SK-N-SH treated with all-trans-retinoic acid at 6 μM for 48 hours (cell line): Measurements from ENCODE around the gene RPGRIP1L.

Experiments used
- ATAC-seq: fragments of 200-7000 bp; cut with Tn5 transposase; 3 replicates; pipeline ENCODE4 v1.9.1; 2020; ENCODE audit warnings: mild to moderate bottlenecking, moderate library complexity
- ARNTL ChIP-seq: fragments of 450-650 bp; formaldehyde crosslinking; IDR thresholded peaks from 2 replicates; pipeline ENCODE4 v1.5.0; 2020; ENCODE audit warnings: low read depth, mild to moderate bottlenecking, moderate library complexity, borderline replicate concordance
- BACH2 ChIP-seq: fragments of 250-450 bp; sonication (Bioruptor Pico); IDR thresholded peaks from 2 replicates; pipeline ENCODE4 v1.9.0; 2021; ENCODE audit warnings: mild to moderate bottlenecking, borderline replicate concordance
- CREB5 ChIP-seq: fragments of 250-450 bp; sonication (Bioruptor Pico); IDR thresholded peaks from 2 replicates; pipeline ENCODE4 v1.5.1; 2020; ENCODE audit warnings: low read depth, mild to moderate bottlenecking, moderate library complexity
- CSRNP3 ChIP-seq: fragments of 250-450 bp; sonication (Bioruptor Pico); IDR thresholded peaks from 2 replicates; pipeline ENCODE4 v1.5.1; 2021; ENCODE audit warnings: mild to moderate bottlenecking, moderate library complexity
- ESRRG ChIP-seq: fragments of 250-450 bp; sonication (Bioruptor Pico); IDR thresholded peaks from 2 replicates; pipeline ENCODE4 v1.6.1; 2021; ENCODE audit warnings: mild to moderate bottlenecking
- GLIS3 ChIP-seq: fragments of 250-450 bp; sonication (Bioruptor Pico); IDR thresholded peaks from 2 replicates; pipeline ENCODE4 v1.5.0; 2020; ENCODE audit warnings: mild to moderate bottlenecking, moderate library complexity
- ISL1 ChIP-seq: fragments of 250-450 bp; sonication (Bioruptor Pico); IDR thresholded peaks from 2 replicates; pipeline ENCODE4 v2.1.2; 2022; ENCODE audit warnings: mild to moderate bottlenecking, moderate library complexity
- OSR1 ChIP-seq: fragments of 250-450 bp; sonication (Bioruptor Pico); IDR thresholded peaks from 2 replicates; pipeline ENCODE4 v1.8.0; 2022; ENCODE audit warnings: moderate library complexity, mild to moderate bottlenecking, inconsistent platforms
- PATZ1 ChIP-seq: fragments of 250-450 bp; sonication (Bioruptor Pico); IDR thresholded peaks from 2 replicates; pipeline ENCODE4 v1.8.0; 2020; ENCODE audit warnings: mild to moderate bottlenecking, moderate library complexity, borderline replicate concordance
- POU6F1 ChIP-seq: fragments of 250-450 bp; sonication (Bioruptor Pico); IDR thresholded peaks from 2 replicates; pipeline ENCODE4 v1.8.0; 2021; ENCODE audit warnings: low read depth, mild to moderate bottlenecking, moderate library complexity, borderline replicate concordance
- PPARA ChIP-seq: fragments of 250-450 bp; sonication (Bioruptor Pico); IDR thresholded peaks from 2 replicates; pipeline ENCODE4 v1.5.0; 2020; ENCODE audit warnings: mild to moderate bottlenecking, borderline replicate concordance
- RARB ChIP-seq: fragments of 250-450 bp; sonication (Bioruptor Pico); IDR thresholded peaks from 2 replicates; pipeline ENCODE4 v1.8.0; 2021; ENCODE audit warnings: mild to moderate bottlenecking, moderate library complexity
- SNAI2 ChIP-seq: fragments of 250-450 bp; sonication (Bioruptor Pico); IDR thresholded peaks from 2 replicates; pipeline ENCODE4 v1.5.0; 2020; ENCODE audit warnings: mild to moderate bottlenecking, moderate library complexity
- TCF4 ChIP-seq: fragments of 250-450 bp; sonication (Bioruptor Pico); IDR thresholded peaks from 2 replicates; pipeline ENCODE4 v1.8.0; 2021; ENCODE audit warnings: mild to moderate bottlenecking, moderate library complexity, borderline replicate concordance
- TOX ChIP-seq: fragments of 250-450 bp; sonication (Bioruptor Pico); IDR thresholded peaks from 2 replicates; pipeline ENCODE4 v1.8.0; 2021; ENCODE audit warnings: mild to moderate bottlenecking, moderate library complexity, borderline replicate concordance
- TSHZ2 ChIP-seq: fragments of 250-450 bp; sonication (Bioruptor Pico); IDR thresholded peaks from 2 replicates; pipeline ENCODE4 v1.5.0; 2020; ENCODE audit warnings: mild to moderate bottlenecking, moderate library complexity
- ZC3H10 ChIP-seq: fragments of 250-450 bp; sonication (Bioruptor Pico); IDR thresholded peaks from 2 replicates; pipeline ENCODE4 v1.5.1; 2021; ENCODE audit warnings: mild to moderate bottlenecking, moderate library complexity
- ZFP3 ChIP-seq: fragments of 250-450 bp; sonication (Bioruptor Pico); IDR thresholded peaks from 2 replicates; pipeline ENCODE4 v1.5.0; 2020; ENCODE audit warnings: mild to moderate bottlenecking, moderate library complexity
- ZFP30 ChIP-seq: fragments of 450-650 bp; formaldehyde crosslinking; IDR thresholded peaks from 2 replicates; pipeline ENCODE4 v1.5.0; 2022; ENCODE audit warnings: mild to moderate bottlenecking, moderate library complexity
- ZNF70 ChIP-seq: fragments of 450-650 bp; formaldehyde crosslinking; IDR thresholded peaks from 2 replicates; pipeline ENCODE4 v1.5.0; 2020; ENCODE audit warnings: mild to moderate bottlenecking, moderate library complexity
- ZNF8 ChIP-seq: fragments of 450-650 bp; formaldehyde crosslinking; IDR thresholded peaks from 2 replicates; pipeline ENCODE4 v1.5.0; 2020; ENCODE audit warnings: mild to moderate bottlenecking, moderate library complexity

RPGRIP1L gene

GRCh38 chr16:53745753-53746266, 42.2 kb upstream of the RPGRIP1L start:
- TF ChIP-seq ARNTL (CRISPR knock-in tag) (no peak), OSR1 (no peak), BACH2 (CRISPR knock-in tag) (no peak)
- peak; percentile 76 for ATAC-seq

GRCh38 chr16:53745086-53745485, 41.4 kb upstream of the RPGRIP1L start:
- ATAC-seq = no peak
- TF ChIP-seq POU6F1 (CRISPR knock-in tag) (no peak), ZNF70 (CRISPR knock-in tag) (no peak), ISL1 (CRISPR knock-in tag) (no peak), ESRRG (CRISPR knock-in tag) (no peak), CREB5 (CRISPR knock-in tag) (no peak), ZNF8 (CRISPR knock-in tag) (no peak), ZFP3 (CRISPR knock-in tag) (no peak), ZC3H10 (no peak), ZFP30 (CRISPR knock-in tag) (no peak), PPARA (CRISPR knock-in tag) (no peak), BACH2 (CRISPR knock-in tag) (no peak)
- TF ChIP-seq, all 23 proteins: peak for 0

GRCh38 chr16:53744449-53744848, 40.8 kb upstream of the RPGRIP1L start:
- no peak for ATAC-seq
- TF ChIP-seq TSHZ2 (CRISPR knock-in tag) = no peak
- no peak for TF ChIP-seq ZFP30 (CRISPR knock-in tag)
- TF ChIP-seq PPARA (CRISPR knock-in tag) = no peak
- TF ChIP-seq ARNTL (CRISPR knock-in tag) = no peak
- no peak for TF ChIP-seq RARB (CRISPR knock-in tag)
- no peak for TF ChIP-seq SNAI2 (CRISPR knock-in tag)
- no peak for TF ChIP-seq POU6F1 (CRISPR knock-in tag)
- no peak for TF ChIP-seq CSRNP3 (CRISPR knock-in tag)
- no peak for TF ChIP-seq ISL1 (CRISPR knock-in tag)
- no peak for TF ChIP-seq TOX (CRISPR knock-in tag)
- no peak for TF ChIP-seq PATZ1 (CRISPR knock-in tag)
- TF ChIP-seq ESRRG (CRISPR knock-in tag) = no peak
- no peak for TF ChIP-seq GLIS3 (CRISPR knock-in tag)
- TF ChIP-seq TCF4 (CRISPR knock-in tag) = no peak
- no peak for TF ChIP-seq BACH2 (CRISPR knock-in tag)
- no peak for TF ChIP-seq ZNF8 (CRISPR knock-in tag)
- TF ChIP-seq, all 23 proteins: peak for 0
